GM19328 (cell line): ENCODE results near the gene GABBR2.

Experiments used
- ATAC-seq: cut with Tn5 transposase; IDR thresholded peaks from one replicate; pipeline ENCODE4 v1.9.1; 2021; ENCODE audit warnings: mild to moderate bottlenecking, moderate library complexity; ENCODE audit not compliant: unreplicated experiment

The GABBR2 gene

GRCh38 chr9:98359569-98359968, 349.2 kb downstream of the GABBR2 start:
- no peak for ATAC-seq

GRCh38 chr9:98357921-98358535, 350.7 kb downstream of the GABBR2 start:
- ATAC-seq = no peak

- ATAC-seq = no peak
Observed at GRCh38 chr9:98356953-98357690, 351.6 kb downstream of the GABBR2 start.

GRCh38 chr9:98356326-98356725, 352.4 kb downstream of the GABBR2 start:
- no peak for ATAC-seq

- ATAC-seq = no peak
Observed at GRCh38 chr9:98351370-98351769, 357.4 kb downstream of the GABBR2 start.

- ATAC-seq = no peak
Observed at GRCh38 chr9:98347642-98348041, 361.1 kb downstream of the GABBR2 start.

GRCh38 chr9:98345011-98345410, 363.7 kb downstream of the GABBR2 start:
- ATAC-seq = no peak

GRCh38 chr9:98344581-98344980, 364.2 kb downstream of the GABBR2 start:
- ATAC-seq = no peak

- ATAC-seq = no peak
Observed at GRCh38 chr9:98342820-98343210, 365.9 kb downstream of the GABBR2 start.

- ATAC-seq = no peak
Observed at GRCh38 chr9:98342098-98342819, 366.5 kb downstream of the GABBR2 start.

GRCh38 chr9:98341157-98342097, 367.3 kb downstream of the GABBR2 start:
- no peak for ATAC-seq

- ATAC-seq = no peak
Observed at GRCh38 chr9:98339987-98340800, 368.5 kb downstream of the GABBR2 start.

GRCh38 chr9:98335661-98336060, 373.1 kb downstream of the GABBR2 start:
- no peak for ATAC-seq

GRCh38 chr9:98334796-98335195, 373.9 kb downstream of the GABBR2 start:
- no peak for ATAC-seq

GRCh38 chr9:98333703-98334582, 374.8 kb downstream of the GABBR2 start:
- no peak for ATAC-seq

GRCh38 chr9:98332405-98332831, 376.3 kb downstream of the GABBR2 start:
- ATAC-seq = no peak

GRCh38 chr9:98331536-98332259, 377.0 kb downstream of the GABBR2 start:
- no peak for ATAC-seq

- no peak for ATAC-seq
Observed at GRCh38 chr9:98330831-98331230, 377.9 kb downstream of the GABBR2 start.
